HG03095 (cell line): ENCODE results near the gene AADACL3.
"Not testable (repeated sequence)": the region's sequence is repeated elsewhere in the genome, so short reads cannot be mapped to it uniquely, and the experiment has no call there.

Experiments
- ATAC-seq: cut with Tn5 transposase; IDR thresholded peaks from one replicate; pipeline ENCODE4 v1.9.1; 2021; ENCODE audit warnings: moderate library complexity; ENCODE audit not compliant: unreplicated experiment

Gene AADACL3

DNA sequence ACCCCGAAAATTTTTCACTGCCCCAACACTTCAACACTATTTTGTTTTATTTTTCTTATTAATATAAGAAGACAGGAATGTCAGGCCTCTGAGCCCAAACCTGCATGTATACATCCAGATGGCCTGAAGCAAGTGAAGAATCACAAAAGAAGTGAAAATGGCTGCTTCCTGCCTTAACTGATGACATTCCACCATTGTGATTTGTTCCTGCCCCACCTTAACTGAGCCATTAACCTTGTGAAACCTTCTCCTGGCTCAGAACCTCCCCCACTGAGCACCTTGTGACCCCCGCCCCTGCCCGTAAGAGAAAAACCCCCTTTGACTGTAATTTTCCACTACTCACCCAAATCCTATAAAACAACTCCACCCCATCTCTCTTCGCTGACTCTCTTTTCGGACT is 2.3 kb upstream of the AADACL3 start:
- not testable (repeated sequence) for ATAC-seq

DNA sequence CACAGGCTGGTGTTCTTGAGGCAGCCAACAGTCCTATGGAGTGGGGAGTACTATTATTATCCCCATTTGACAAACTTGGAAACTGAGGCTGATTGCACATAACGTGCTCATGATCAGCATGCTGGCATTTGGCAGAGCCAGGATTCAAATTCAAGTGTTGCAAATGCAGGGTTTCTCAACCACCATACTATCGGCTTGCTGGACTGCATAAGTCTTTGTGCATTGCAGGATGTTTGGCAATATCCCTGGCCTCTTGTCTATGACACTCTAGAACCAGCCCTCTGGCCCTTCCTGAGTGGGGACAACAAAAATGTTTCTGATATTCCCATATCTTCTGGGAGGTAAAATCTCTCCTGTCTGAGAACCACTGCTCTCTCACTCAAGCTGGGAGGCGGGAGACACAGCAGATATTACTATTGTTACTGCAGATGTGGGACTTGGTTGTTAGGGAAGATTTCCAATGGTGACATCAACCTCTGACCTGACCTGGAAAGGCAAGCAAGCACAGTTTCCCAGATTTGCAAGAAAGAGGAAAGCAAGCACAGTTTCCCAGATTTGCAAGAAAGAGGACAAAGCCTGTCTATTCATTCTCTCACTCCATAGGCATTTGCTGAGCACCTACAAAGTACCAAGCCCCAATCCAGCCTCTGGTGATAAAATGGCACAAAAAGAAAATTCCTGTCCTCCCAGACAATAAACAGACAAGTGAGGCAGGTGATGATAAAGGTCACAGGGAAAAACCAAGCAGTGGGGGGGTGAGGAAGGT is 1.0 kb upstream of the AADACL3 start:
- no peak for ATAC-seq

DNA sequence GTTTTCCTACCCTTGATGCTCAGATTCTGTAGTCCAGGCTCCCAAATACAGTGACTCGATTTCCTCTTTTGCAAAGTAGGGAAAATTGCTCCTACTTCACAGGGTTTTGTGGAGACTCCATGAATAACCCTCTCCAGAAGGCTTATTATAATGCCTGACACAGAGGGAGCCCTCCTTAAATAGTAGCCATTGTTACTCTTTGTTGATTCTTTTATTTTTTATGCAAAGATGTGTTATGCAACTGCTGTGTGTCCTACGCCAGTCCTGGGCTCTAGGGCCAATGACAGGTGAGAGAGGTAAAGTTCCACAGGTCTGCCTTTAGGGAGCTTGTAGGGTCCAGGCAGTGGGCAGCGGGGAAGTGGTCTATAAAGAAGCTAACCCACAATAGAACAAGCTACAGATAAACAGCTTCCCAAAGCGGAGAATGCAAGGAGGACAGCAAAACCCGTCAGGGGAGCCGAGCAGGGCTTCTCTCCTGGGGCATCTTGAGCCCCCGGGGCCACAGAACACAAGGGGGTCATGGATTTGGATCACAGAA is 1.5 kb downstream of the AADACL3 start:
- no peak for ATAC-seq

DNA sequence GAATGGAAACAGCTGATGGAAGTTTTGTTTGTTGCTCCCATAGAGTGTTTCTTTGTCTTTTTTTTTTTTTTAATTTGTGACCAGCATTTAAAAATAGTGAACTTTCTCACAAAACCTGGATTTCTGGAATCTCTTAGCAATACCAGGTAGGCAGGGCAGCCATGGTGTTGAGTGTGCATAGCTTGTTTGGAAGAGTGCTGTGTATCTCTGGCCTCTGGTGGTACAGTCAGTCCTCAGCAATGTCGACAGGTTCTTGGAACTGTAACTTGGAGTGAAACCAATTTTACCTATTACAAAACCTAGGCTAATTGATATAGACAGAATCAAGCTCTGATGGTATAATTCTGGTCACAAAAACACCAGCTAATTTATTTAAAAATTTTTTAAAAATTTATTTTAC is 6.7 kb downstream of the AADACL3 start:
- no peak for ATAC-seq

DNA sequence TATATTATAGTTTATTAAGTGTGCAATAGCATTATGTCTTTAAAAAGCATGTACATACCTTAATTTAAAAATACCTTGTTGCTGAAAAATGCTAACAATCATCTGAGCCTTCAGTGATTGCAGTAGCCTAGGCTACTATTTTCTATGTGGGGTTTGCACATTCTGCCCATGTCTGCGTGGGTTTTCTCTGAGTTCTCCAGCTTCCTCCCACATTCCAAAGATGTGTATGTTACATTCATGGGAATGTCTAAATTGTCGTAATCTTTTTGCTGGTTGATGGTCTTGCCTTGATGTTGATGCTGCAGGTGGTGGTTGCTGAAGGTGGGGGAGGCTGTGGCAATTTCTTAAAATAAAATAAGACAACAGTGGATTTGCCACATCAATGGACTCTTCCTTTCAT is 12.5 kb downstream of the AADACL3 start:
- no peak for ATAC-seq

DNA sequence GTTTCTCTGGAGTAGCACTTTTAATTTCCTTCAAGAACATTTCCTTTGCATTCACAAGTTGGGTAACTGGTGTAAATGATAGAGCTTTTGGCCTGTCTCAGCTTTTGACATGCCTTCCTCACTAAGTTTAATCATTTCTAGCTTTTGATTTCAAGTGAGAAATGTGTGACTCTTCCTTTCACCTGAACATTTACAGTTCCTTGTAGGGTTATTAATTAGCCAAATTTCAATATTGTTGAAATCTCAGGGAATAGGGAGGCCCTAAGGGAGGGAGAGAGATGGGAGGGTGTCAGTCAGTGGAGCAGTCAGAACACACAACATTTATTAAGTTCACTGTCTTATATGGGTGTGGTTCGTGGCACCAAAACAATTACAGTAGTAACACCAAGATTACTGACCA is 14.2 kb downstream of the AADACL3 start:
- ATAC-seq: no peak

DNA sequence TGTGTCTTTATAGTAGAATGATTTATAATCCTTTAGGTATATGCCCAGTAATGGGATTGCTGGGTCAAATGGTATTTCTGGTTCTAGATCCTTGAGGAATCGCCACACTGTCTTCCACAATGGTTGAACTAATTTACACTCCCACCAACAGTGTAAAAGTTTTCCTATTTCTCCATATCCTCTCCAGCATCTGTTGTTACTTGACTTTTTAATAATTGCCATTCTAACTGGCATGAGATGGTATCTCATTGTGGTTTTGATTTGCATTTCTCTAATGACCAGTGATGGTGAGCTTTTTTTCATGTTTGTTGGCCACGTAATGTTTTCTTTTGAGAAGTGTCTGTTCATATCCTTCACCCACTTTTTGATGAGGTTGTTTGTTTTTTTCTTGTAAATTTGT is 15.2 kb downstream of the AADACL3 start:
- not testable (repeated sequence) for ATAC-seq

DNA sequence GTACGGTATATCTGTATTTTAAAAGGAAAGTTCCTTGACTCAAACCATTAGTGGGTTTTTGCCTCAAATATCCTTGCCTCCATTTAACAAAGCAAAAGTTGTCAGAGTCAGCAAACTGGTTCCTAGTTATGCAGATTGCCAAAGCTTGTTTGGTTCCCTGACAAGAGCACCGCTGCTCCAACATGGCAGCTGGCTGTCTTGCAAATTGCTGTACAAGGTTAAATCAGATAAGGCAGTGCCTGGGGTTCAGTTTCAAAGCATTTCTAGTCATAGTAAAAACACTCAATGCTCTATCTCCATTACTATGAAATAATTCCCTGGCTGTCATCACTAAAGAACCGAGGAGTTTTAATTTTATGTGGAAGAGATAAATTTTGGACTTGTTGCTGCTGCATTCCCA is 18.7 kb downstream of the AADACL3 start:
- ATAC-seq: no peak

DNA sequence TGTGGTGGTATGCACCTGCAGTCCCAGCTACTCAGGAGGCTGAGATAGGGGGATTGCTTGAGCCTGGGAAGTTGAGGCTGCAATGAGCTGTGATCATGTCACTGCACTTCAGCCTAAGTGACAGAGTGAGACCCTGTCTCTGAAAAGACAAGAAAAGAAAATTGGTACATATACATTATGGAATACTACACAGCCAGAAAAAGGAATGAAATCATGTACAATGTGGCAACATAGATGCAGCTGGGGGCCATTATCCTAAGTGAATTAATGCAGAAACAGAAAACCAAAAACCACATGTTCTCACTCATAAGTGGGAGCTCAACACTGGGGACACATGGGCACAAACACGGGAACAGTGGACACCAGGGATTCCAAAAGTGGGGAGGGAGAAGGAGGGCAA is 23.0 kb downstream of the AADACL3 start:
- no peak for ATAC-seq

DNA sequence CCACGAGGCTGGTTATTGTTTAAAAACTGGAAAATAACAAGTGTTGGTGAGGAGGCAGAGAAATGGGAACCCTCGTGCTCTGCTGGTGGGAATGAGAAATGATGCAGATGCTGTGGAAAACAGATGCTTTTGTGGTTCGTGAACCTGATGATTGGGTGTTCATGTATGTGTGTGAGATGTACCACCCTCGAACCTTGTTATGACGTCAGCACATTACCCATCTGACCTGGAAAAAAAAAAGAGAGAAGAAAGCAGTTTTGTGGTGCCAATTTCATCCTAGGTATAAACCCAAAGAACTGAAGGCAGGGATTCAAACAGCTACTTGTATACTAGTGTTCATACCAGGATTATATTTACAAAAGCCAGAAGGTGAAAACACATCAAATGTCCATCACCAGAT is 23.7 kb downstream of the AADACL3 start:
- no peak for ATAC-seq

DNA sequence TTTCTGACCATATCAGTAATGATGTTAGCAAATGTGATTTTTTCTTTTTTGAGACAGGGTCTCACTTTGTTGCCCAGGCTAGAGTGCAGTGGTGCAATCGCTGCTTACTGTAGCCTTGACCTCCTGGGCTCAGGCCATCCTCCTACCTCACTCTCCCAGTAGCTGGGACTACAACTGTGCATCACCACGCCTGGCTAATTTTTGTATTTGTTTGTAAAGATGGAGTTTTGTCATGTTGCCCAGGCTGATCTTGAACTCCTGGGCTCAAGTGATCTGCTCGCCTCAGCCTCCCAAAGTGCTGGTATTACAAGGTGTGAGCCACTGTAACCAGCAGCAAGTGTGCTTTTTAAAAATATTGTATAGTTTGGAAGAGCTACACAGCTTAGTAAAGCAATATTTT is 26.0 kb downstream of the AADACL3 start:
- no peak for ATAC-seq

DNA sequence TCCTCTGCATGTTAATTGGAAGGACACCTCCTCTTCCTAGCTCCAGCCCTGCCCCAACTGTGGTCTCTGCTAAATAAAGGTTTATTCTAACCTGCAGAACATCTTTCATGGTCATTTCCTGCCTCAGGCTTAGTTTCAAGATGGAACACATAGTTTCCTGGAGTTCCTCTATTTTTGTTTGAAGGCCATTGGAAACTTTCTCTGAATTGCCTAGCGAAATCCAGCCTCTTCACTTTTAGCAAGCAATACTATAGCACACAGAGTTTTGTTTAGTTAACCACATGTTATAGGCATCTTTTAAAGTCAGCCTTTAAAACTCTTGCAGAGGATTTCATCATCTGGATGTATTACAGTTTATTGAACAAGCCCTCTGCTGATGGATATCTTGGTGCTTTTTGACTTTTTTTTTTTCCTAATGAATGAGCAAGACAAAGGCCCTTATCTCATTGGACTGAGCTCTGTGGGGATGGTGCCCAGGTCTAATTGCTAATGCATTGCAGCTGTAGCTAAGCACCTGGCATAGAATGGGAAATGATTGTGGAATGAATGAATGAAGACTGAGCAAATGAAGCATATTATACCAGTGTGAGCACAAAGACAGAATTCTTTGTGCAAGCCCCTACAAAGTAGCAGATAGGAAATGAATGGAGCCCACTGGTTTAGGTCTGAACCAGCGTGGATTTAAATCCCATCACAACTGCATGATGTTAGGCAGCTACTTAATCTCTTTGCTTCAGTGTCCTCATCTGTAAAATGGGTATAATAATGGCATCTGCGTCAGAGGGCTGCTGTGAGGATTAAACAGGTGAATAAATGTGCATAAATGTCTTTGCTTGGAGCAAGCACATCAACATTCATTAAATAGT is 29.4 kb downstream of the AADACL3 start:
- ATAC-seq: no peak

DNA sequence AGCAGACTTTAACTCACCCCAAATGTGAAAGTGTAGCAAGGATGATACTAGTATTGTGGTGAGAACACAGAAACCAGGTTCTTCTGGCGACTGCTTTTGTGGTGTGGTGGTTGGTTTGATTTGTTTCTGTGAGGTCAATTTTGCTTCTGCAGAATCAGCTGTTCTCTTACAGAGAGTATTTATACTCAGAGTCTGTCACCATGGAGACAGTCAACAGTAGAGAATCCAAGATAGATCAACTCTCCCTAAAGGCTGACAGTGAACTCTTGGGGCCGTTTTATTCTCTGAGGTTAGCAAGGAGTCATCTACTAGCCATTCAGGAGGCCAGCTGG is 30.0 kb downstream of the AADACL3 start, which contains the start of gene CFAP107:
Gene CFAP107, plus strand, starts transcription at position 209 of the 332 bp plus-strand sequence. CDS start 231 bp downstream, outside the sequence.
- no peak for ATAC-seq

DNA sequence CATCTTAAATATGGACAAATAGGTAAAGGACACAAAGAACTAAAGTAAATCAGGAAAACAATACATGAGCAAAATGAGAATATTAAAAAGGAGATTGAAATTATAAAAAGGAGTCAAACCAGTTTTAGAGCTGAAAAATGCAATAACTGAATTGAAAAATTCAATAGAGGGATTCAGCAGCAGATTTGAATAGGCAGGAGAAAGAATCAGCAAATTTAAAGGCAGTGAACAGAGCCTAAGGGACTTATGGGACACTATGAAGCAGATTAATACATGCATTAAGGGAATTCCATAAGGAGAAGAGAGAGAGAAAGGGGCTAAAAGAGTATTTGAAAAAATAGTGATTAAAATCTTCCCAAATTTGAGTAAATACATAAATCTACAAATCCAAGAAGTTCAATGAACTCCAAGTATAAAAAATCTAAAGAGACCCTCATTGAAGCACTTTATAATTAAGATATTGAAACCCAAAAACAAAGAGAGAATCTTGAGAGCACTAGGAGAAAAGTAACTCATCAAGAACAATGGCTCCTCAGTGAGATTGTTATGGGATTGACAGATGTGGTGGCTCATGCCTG is 33.0 kb downstream of the AADACL3 start:
- ATAC-seq: no peak

DNA sequence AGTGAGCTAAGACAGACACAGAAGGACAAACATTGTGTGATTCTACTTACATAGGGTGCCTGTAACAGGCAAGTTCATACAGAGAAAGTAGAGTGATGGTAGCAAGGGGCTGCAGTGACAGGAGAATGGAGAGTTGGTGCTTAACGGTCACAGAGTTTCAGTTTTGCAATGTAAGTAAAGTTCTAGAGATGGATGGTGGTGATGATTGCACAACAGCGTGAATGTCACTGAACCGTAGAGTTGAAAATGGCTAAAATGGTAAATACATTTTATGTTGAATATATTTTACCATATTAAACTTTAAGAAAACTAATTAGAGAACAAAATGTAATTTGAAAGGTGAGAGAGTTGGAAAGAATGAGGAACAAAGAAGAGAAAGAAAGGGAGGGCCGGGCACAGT is 38.8 kb downstream of the AADACL3 start:
- ATAC-seq: no peak

DNA sequence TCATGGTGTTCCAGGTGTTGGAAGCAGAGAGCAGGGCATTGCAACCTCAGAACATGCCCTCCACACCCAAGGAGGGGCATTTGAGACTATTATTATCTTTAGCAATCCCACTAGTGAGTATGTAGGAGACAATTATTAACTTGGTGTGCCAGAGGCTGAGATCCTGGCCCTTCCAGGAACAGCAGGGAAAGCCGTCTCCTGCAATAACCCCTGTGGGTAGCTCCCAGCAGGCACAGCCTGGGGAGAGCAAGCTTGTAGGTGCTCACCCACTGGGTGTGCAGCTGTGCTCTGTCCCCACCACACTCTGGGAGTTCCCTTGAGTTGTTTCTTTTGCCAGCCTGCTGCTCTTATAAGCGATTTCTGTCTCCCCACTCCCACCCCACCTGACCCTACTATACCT is 40.4 kb downstream of the AADACL3 start:
- ATAC-seq: no peak

DNA sequence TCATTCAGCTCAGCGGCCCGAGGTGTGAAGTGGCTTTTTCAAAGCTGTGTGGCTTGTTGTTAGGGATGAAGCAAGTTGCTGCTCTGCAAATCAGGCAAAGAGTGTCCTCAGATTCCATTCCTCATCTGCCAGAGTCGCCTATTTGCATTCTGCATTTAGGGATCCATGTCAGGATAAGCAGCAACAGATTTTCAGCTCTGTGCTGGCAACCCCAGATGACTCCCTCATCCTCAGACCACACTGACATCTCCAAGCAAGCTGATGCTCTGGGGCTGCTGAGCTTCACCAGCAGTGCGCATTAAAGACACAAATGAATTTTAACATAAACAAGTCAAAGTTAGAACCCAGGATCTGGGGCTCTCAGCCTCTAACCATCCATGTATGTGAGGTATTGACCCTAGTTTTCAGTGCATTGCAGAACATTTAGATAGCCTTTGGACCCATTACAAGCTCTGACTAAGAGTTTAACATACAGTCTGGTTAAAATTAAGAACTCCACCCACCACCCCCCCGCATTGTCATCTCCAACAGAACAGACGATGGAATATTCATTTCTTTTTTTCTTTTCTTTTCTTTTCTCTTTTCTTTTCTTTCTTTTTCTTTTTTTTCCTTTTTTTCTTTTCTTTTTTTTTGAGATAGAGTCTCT is 41.0 kb downstream of the AADACL3 start:
- no peak for ATAC-seq

DNA sequence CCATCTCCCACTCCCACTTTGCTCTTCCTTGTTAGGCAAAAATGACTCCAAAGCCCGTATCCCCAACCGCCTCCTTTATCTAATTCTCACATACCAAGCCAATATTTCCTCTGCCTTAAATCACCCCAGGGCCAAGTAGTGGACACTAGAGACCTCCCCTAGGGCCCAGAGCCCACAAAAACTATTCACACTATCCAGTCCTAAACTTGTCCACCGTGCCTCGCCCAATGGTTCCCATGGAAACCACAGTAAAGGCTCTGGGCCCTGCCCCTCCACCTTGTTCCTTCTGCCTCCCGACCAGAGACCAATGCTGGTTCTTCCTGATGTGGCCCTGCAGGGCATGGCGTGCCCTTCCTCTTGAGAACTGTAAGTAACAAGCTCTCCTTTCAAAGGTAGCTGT is 41.9 kb downstream of the AADACL3 start:
- ATAC-seq: no peak

DNA sequence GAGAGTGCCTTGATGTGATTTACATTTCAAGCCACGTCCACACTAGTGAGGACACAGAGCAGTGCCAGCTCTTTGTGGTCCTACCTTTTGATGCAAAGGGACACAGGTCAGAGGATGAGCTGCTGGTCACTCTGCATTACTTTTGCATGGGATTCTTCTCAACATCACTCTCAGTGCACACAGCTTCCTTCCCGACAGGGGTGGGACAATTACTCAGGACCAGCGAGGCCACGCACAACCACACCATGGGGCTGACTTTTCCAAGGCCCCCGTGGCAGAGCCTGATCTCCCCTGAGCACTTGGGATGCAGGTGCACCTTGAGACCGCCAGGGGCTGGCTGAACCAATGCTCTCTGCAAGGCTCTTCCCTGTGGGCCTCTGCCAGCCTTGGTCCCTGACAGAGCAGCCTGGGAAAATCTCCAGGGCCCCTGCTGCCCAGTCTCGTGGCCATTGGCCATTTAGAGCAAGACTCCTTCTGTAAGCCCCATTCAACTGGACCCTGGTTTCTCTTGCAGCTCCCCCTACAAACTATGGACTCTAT is 44.4 kb downstream of the AADACL3 start:
- no peak for ATAC-seq

DNA sequence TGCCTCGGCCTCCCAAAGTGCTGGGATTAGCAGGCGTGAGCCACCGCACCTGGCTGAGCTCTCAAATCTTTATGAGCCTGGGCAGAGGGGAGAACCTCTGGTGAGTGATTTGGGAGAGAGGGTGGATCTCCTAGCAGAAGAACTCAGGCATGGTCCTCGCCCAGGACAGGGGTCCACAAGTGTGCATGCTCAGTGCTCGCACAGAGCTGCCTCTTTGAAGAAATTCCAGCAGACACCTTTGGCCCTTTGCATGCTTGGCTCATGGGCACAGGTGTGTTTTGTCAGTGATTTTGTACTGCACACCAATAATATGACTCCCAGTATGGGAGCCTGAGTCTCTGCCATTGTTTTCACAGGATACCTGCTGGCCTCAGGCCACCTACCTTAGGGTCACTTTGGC is 45.9 kb downstream of the AADACL3 start:
- no peak for ATAC-seq

DNA sequence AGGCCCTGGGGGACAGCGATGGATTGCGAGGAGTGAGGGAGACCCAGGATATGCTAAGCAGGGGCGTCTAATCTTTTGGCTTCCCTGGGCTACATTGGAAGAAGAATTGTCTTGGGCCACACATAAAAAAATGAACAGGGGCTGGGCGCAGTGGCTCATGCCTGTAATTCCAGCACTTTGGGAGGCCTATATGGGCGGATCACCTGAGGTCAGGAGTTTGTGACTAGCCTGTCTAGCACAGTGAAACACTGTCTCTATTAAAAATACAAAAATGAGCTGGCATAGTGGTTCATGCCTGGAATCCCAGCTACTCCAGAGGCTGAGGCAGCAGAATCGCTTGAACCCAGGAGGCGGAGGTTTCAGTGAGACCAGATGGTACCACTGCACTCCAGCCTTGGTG is 46.9 kb downstream of the AADACL3 start:
- no peak for ATAC-seq
